ENCODE measurements around the gene NMB.

NMB gene

DNA sequence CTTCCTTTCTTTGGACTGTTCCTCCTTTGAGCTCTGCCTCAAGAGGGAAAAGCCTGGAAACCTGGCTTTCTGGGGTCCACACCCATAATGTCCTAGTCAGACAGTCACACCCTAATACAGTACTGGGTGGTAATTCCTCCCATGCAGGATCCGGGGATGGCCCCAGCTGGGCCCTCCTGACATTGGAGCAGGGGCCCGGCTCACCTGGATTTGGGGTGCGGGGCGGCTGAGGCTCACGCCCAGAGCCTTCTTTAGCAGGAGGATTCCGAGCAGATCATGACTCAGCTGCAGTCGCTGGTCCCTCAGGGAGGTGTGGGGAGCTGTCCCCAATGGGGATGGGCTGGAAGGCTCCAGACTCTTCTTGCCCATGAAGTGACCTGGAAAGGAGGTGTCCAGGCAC, 1.0 kb downstream of the NMB start:
- Histone ChIP-seq H3K27ac (no peak overlapping the region), H3K4me3 (peak overlapping the region; percentile 89)
- TF ChIP-seq, protein P1, sequence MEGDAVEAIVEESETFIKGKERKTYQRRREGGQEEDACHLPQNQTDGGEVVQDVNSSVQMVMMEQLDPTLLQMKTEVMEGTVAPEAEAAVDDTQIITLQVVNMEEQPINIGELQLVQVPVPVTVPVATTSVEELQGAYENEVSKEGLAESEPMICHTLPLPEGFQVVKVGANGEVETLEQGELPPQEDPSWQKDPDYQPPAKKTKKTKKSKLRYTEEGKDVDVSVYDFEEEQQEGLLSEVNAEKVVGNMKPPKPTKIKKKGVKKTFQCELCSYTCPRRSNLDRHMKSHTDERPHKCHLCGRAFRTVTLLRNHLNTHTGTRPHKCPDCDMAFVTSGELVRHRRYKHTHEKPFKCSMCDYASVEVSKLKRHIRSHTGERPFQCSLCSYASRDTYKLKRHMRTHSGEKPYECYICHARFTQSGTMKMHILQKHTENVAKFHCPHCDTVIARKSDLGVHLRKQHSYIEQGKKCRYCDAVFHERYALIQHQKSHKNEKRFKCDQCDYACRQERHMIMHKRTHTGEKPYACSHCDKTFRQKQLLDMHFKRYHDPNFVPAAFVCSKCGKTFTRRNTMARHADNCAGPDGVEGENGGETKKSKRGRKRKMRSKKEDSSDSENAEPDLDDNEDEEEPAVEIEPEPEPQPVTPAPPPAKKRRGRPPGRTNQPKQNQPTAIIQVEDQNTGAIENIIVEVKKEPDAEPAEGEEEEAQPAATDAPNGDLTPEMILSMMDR (IDR thresholded peaks at IDR 0.05), result no peak
- DNase-seq (ENCODE audit: low spot score), result no peak

DNA sequence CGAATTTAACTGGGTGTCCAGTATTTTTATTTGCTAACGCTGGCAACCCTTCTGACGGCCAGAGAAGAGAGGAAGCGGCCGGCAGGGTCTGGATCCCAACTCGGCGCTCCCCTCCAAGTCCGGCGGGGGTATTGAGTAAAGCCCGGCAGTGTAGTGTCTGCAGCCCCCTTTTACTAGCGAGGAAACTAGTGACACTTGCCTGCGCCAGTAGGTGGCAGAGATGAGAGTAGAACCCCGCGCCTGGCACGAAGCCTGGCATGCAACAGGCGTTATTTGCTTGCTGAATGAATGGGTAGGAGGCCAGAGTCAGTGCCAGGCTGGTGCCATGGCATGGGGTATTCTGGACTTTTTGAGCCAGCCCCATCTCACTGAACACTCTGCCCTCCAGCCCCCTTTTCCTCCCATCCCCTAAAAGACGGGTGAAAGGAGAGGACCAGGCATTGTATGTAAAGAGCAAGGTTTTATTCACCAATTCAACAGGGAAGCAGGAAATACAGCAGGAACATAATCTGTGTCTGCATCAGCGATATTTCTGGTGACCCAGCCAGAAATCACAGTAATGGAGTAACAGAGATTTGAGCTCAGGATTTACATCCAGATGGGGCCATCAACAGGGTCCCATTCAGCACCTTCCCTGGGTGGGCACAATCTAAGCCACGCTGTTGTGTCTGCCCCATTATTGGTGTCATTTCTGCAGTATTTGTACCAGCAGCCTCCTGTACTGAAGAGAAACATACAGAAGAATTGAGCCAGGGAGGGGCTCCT, 3.1 kb downstream of the NMB start:
- peak; percentile 86 for DNase-seq (ENCODE audit: low spot score)
- TF ChIP-seq, protein P1 (IDR thresholded peaks at IDR 0.05), result peak; percentile 32
- peak overlapping the region; percentile 89 to 92 for H3K27ac ChIP-seq
- H3K4me3 ChIP-seq, result peak overlapping the region; percentile 80

DNA sequence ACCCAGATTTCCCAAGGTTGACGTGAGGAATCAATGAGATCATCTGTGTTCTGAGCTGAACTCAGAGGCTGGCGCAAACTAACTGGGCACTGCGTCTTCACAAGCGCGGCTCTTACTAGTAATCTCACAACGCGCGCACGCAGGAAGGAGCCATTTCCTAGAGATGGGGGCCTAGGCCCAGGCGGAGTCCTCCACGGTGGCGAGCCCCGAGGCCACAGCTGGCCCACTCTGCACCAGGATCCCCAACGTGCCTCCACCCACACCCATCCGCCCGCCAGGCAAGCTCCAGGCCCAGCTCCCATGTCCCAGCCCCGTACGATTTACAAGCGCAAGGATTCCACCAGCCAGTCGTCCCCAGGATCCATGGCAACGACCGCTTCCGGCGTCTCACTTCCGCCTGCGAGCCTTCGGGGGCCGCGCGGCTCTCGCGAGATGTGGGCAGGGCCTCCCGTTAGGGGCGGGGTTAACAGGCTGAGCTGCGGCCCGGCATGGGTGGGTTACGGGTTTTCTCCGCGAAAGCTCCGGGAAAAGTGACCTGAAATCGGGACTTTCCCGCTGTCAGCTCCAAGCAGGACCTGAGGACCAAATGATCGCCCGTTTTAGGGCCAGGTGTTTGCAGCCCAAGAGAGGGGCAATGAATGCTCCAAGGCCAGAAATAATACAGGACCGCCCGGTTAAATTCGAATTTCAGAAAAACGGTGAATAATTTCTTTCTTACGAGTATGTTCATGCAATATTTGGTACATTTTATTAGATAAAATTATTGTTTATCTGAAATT, 3.9 kb downstream of the NMB start, which contains the start of gene WDR73:
TSS of gene WDR73 (minus strand) at position 374 of the 779 bp plus-strand sequence. CDS start at position 365, 9 bp downstream.
- Histone ChIP-seq H3K27ac (peak within 1 kb of the TSS; percentile 89 to 92), H3K4me3 (peak within 1 kb of the TSS; percentile 80)
- TF ChIP-seq, protein P1 (IDR thresholded peaks at IDR 0.05), result no peak
- peak; percentile 98 for DNase-seq (ENCODE audit: low spot score)

DNA sequence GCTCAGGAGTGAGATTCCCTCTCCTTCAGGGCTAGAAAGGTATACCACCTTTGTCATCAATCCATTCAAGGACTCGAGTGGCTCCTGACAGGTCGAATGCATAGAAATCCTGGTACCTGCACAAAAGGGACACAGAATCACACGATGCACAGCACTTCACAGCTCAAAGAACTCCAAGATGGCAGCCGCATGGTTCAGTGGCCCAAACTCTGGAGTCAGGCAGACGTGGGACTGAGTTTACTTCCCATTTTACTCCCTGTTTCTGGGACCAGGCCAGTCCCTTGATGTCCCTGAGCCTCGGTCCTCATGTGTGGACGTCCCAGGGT, 4.5 kb downstream of the NMB start:
- peak overlapping the region; percentile 89 to 92 for H3K27ac ChIP-seq
- TF ChIP-seq, protein P1 (IDR thresholded peaks at IDR 0.05), result no peak
- peak overlapping the region; percentile 80 for H3K4me3 ChIP-seq
- no peak for DNase-seq (ENCODE audit: low spot score)

DNA sequence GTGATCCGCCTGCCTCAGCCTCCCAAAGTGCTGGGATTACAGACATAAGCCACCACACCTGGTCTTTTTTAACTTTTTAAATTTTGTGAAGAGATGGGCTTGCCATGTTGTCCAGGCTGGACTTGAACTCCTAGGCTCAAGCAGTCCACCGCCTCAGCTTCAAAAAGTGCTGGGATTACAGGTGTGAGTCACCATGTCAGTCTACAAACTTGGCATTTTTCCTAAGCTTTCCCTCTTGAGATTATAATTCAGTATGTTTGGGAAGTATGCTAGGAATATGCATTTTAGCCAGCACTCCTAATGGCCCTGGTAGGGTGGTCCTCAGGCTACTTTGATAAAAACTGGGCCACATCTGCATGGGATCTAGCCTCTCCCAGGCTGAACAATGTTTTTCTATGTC, 8.3 kb downstream of the NMB start:
- no peak for DNase-seq (ENCODE audit: low spot score)
- Histone ChIP-seq H3K4me3 (no peak overlapping the region), H3K27ac (no peak overlapping the region)
- TF ChIP-seq, protein P1 (IDR thresholded peaks at IDR 0.05), result no peak

DNA sequence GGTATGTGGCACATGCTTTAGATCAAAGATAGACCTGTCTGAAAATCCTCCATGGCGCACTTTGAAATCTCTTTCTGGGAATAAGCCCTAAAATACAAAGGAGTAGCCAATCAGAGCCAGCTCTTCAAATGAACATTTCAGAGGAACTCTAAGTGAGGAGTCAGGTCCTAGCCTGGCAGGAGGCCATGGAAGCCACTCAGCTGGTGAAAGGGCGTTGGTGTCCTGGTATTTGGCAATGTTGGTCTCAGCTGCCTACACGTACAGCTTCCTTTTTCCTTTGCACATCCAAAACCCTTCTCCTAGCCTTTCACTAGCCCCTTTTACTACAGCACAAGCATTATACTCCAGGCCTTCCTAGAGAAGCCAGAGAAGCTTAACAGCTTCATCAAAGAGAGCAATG, 9.5 kb downstream of the NMB start:
- Histone ChIP-seq H3K27ac (no peak overlapping the region), H3K4me3 (no peak overlapping the region)
- TF ChIP-seq, protein P1 (IDR thresholded peaks at IDR 0.05), result no peak
- no peak for DNase-seq (ENCODE audit: low spot score)
